HEK293 (cell line): ENCODE data around the gene ZC3H10.

Source experiments
- GLI2 ChIP-seq: fragments of 450-650 bp; formaldehyde crosslinking; IDR thresholded peaks from 2 replicates; pipeline ENCODE4; 2017; ENCODE audit warnings: missing biosample characterization, missing genetic modification characterization, low read depth, borderline replicate concordance
- HOXD13 ChIP-seq: sonication (generic); formaldehyde crosslinking; IDR thresholded peaks from 2 replicates; pipeline ENCODE4 v1.8.0; 2022; ENCODE audit warnings: missing genetic modification reagents, borderline replicate concordance
- MEIS1 ChIP-seq: sonication (generic); formaldehyde crosslinking; IDR thresholded peaks from 2 replicates; pipeline ENCODE4 v1.8.1; 2022; ENCODE audit warnings: missing genetic modification reagents, mild to moderate bottlenecking, borderline replicate concordance
- MZF1 ChIP-seq: fragments of 450-650 bp; formaldehyde crosslinking; IDR thresholded peaks from 2 replicates; pipeline ENCODE4 v1.5.1; 2017; ENCODE audit warnings: missing biosample characterization, missing genetic modification characterization, borderline replicate concordance
- OSR2 ChIP-seq: fragments of 450-650 bp; formaldehyde crosslinking; IDR thresholded peaks from 2 replicates; pipeline ENCODE4 v1.5.1; 2016; ENCODE audit warnings: missing biosample characterization, missing genetic modification characterization
- OVOL3 ChIP-seq: fragments of 450-650 bp; formaldehyde crosslinking; IDR thresholded peaks from 2 replicates; pipeline ENCODE4 v1.5.1; 2016; ENCODE audit warnings: missing biosample characterization, missing genetic modification characterization
- YY1 ChIP-seq: fragments of 450-650 bp; formaldehyde crosslinking; IDR thresholded peaks from 2 replicates; pipeline ENCODE4 v1.5.1; 2018; ENCODE audit warnings: missing biosample characterization, missing genetic modification characterization
- ZEB2 ChIP-seq: fragments of 450-650 bp; formaldehyde crosslinking; IDR thresholded peaks from 2 replicates; pipeline ENCODE4 v1.5.1; 2016; ENCODE audit warnings: missing biosample characterization, missing genetic modification characterization
- ZNF10 ChIP-seq: fragments of 450-650 bp; formaldehyde crosslinking; IDR thresholded peaks from 2 replicates; pipeline ENCODE4 v1.5.1; 2017; ENCODE audit warnings: missing biosample characterization, missing genetic modification characterization
- ZNF121 ChIP-seq: fragments of 450-650 bp; formaldehyde crosslinking; IDR thresholded peaks from 2 replicates; pipeline ENCODE4 v1.5.1; 2016; ENCODE audit warnings: missing biosample characterization, missing genetic modification characterization
- ZNF146 ChIP-seq: fragments of 450-650 bp; formaldehyde crosslinking; IDR thresholded peaks from 2 replicates; pipeline ENCODE4 v1.5.1; 2016; ENCODE audit warnings: missing biosample characterization, missing genetic modification characterization
- ZNF169 ChIP-seq: fragments of 450-650 bp; formaldehyde crosslinking; IDR thresholded peaks from 2 replicates; pipeline ENCODE4 v1.5.1; 2016; ENCODE audit warnings: missing biosample characterization, missing genetic modification characterization
- ZNF211 ChIP-seq: fragments of 450-650 bp; formaldehyde crosslinking; IDR thresholded peaks from 2 replicates; pipeline ENCODE4 v1.5.1; 2016; ENCODE audit warnings: low read depth, missing biosample characterization, missing genetic modification characterization
- ZNF24 ChIP-seq: fragments of 450-650 bp; formaldehyde crosslinking; IDR thresholded peaks from 2 replicates; pipeline ENCODE4 v1.5.1; 2016; ENCODE audit warnings: missing biosample characterization, missing genetic modification characterization
- ZNF521 ChIP-seq: fragments of 450-650 bp; formaldehyde crosslinking; IDR thresholded peaks from 2 replicates; pipeline ENCODE4 v1.5.1; 2017; ENCODE audit warnings: missing biosample characterization, mild to moderate bottlenecking, missing genetic modification characterization
- ZNF529 ChIP-seq: fragments of 450-650 bp; formaldehyde crosslinking; IDR thresholded peaks from 2 replicates; pipeline ENCODE4 v1.5.1; 2017; ENCODE audit warnings: missing genetic modification characterization, missing biosample characterization; ENCODE audit not compliant: insufficient replicate concordance
- ZNF549 ChIP-seq: fragments of 450-650 bp; IDR thresholded peaks from 2 replicates; pipeline ENCODE4 v1.5.1; 2018; ENCODE audit warnings: missing biosample characterization, missing genetic modification characterization, mild to moderate bottlenecking, inconsistent platforms, moderate library complexity
- ZNF561 ChIP-seq: fragments of 450-650 bp; IDR thresholded peaks from 2 replicates; pipeline ENCODE4 v1.5.1; 2018; ENCODE audit warnings: missing biosample characterization, missing genetic modification characterization, borderline replicate concordance
- ZNF585B ChIP-seq: fragments of 450-650 bp; formaldehyde crosslinking; IDR thresholded peaks from 2 replicates; pipeline ENCODE4 v1.5.1; 2016; ENCODE audit warnings: missing biosample characterization, missing genetic modification characterization
- ZNF610 ChIP-seq: fragments of 450-650 bp; formaldehyde crosslinking; IDR thresholded peaks from 2 replicates; pipeline ENCODE4 v1.5.1; 2016; ENCODE audit warnings: missing biosample characterization, missing genetic modification characterization, borderline replicate concordance
- ZNF768 ChIP-seq: fragments of 450-650 bp; formaldehyde crosslinking; IDR thresholded peaks from 2 replicates; pipeline ENCODE4 v1.5.1; 2018; ENCODE audit warnings: missing biosample characterization, mild to moderate bottlenecking, missing genetic modification characterization
- ZNF837 ChIP-seq: fragments of 450-650 bp; formaldehyde crosslinking; IDR thresholded peaks from 2 replicates; pipeline ENCODE4 v1.5.1; 2016; ENCODE audit warnings: missing biosample characterization, missing genetic modification characterization
- TF ChIP-seq, protein P1 (sequence below): fragments of 450-650 bp; formaldehyde crosslinking; IDR thresholded peaks from 2 replicates; pipeline ENCODE4 v1.5.1; 2016; ENCODE audit warnings: missing biosample characterization, missing genetic modification characterization
- TF ChIP-seq, protein P2 (sequence below): sonication (generic); formaldehyde crosslinking; IDR thresholded peaks from 2 replicates; pipeline ENCODE4 v1.8.1; 2022; ENCODE audit warnings: mild to moderate bottlenecking, moderate library complexity, missing genetic modification reagents
- TF ChIP-seq, protein P3 (sequence below): fragments of 450-650 bp; formaldehyde crosslinking; IDR thresholded peaks from 2 replicates; pipeline ENCODE4 v1.5.1; 2016; ENCODE audit warnings: missing biosample characterization, missing genetic modification characterization
- TF ChIP-seq, protein P4 (sequence below): fragments of 450-650 bp; formaldehyde crosslinking; IDR thresholded peaks from 2 replicates; pipeline ENCODE4; 2016; ENCODE audit warnings: missing biosample characterization, missing genetic modification characterization
- TF ChIP-seq, protein P5 (sequence below): fragments of 450-650 bp; IDR thresholded peaks from 2 replicates; pipeline ENCODE4 v1.5.1; 2018; ENCODE audit warnings: missing biosample characterization, missing genetic modification characterization
- TF ChIP-seq, protein P6 (sequence below): fragments of 450-650 bp; formaldehyde crosslinking; IDR thresholded peaks from 2 replicates; pipeline ENCODE4 v1.5.1; 2016; ENCODE audit warnings: missing biosample characterization, missing genetic modification characterization

The ZC3H10 gene

DNA sequence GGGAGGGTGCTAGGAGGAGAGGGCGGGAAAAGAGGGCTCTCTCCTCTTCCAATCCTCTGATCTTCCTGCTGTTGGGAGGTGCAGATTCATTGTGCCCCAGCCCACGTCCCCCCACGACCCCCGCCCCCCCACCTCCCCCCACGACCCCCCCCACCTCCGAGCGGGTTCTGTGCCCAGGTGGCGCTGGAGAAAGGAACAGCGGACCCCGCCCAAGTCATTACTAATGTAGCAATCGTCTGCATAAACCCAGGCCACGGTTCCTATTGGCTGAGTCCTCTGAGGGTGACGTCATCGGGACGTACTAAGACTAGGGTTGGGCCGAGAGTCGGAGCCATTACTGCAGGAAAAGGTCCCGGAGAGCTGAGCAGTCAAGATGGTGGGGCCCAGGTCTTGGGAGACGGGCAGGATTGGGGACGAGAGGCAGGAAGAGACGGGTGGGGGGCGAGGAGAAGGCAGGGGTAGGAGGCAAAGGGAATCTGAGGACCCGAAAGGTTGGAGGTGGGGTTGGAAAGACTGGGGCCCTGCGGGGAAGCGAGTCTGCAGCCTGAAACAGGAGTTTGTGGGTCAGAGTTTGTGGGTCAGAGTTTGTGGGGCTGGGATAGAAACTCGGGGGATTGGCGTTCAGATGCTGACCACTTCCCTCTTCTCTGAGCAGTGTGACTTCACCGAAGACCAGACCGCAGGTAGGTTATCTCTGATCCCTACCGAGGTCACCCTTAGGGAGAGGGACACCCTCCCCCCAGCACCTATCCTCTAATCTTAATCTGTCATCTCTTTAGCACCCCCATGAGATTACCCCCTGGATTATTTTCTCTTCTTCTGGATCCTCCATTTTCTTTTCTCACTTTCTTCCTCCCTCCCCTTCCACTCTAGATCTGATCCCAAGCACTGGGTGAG, 40.2 kb downstream of the ZC3H10 start, which contains the start of gene MYL6 (continued):
- TF ChIP-seq ZNF24 (peak; percentile 86), YY1 (tag by site-specific recombination) (peak; percentile 89), ZNF169 (peak; percentile 63; the same call in 1 of the 2 replicates), ZNF585B (tag by site-specific recombination) (no peak), ZNF10 (tag by site-specific recombination) (no peak; the same call in 1 of the 2 replicates), ZNF211 (tag by site-specific recombination) (no peak), ZNF610 (tag by site-specific recombination) (peak; percentile 61; the same call in 1 of the 2 replicates), ZNF837 (tag by site-specific recombination) (peak; percentile 71; the same call in 1 of the 2 replicates), HOXD13 (no peak), ZEB2 (tag by site-specific recombination) (peak; percentile 60; the same call in 1 of the 2 replicates), GLI2 (tag by site-specific recombination) (no peak), OVOL3 (peak; percentile 62), MEIS1 (CRISPR knock-in tag) (no peak), ZNF121 (peak; percentile 66), MZF1 (tag by site-specific recombination) (0 out of 2 replicates have a peak, but pooled peaks have one; percentile 40), ZNF529 (no peak), ZNF561 (tag by site-specific recombination) (0 out of 2 replicates have a peak, but pooled peaks have one; percentile 0), ZNF549 (tag by site-specific recombination) (no peak), ZNF768 (tag by site-specific recombination) (no peak), ZNF521 (tag by site-specific recombination) (no peak), OSR2 (no peak), ZNF146 (tag by site-specific recombination) (no peak; the same call in none of the 2 replicates)
- TF ChIP-seq, protein P1, sequence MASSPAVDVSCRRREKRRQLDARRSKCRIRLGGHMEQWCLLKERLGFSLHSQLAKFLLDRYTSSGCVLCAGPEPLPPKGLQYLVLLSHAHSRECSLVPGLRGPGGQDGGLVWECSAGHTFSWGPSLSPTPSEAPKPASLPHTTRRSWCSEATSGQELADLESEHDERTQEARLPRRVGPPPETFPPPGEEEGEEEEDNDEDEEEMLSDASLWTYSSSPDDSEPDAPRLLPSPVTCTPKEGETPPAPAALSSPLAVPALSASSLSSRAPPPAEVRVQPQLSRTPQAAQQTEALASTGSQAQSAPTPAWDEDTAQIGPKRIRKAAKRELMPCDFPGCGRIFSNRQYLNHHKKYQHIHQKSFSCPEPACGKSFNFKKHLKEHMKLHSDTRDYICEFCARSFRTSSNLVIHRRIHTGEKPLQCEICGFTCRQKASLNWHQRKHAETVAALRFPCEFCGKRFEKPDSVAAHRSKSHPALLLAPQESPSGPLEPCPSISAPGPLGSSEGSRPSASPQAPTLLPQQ: peak; percentile 98
- TF ChIP-seq, protein P2, sequence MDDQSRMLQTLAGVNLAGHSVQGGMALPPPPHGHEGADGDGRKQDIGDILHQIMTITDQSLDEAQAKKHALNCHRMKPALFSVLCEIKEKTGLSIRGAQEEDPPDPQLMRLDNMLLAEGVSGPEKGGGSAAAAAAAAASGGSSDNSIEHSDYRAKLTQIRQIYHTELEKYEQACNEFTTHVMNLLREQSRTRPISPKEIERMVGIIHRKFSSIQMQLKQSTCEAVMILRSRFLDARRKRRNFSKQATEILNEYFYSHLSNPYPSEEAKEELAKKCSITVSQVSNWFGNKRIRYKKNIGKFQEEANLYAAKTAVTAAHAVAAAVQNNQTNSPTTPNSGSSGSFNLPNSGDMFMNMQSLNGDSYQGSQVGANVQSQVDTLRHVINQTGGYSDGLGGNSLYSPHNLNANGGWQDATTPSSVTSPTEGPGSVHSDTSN: no peak
- TF ChIP-seq, protein P3, sequence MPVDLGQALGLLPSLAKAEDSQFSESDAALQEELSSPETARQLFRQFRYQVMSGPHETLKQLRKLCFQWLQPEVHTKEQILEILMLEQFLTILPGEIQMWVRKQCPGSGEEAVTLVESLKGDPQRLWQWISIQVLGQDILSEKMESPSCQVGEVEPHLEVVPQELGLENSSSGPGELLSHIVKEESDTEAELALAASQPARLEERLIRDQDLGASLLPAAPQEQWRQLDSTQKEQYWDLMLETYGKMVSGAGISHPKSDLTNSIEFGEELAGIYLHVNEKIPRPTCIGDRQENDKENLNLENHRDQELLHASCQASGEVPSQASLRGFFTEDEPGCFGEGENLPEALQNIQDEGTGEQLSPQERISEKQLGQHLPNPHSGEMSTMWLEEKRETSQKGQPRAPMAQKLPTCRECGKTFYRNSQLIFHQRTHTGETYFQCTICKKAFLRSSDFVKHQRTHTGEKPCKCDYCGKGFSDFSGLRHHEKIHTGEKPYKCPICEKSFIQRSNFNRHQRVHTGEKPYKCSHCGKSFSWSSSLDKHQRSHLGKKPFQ (tag by site-specific recombination): peak; percentile 72; the same call in 1 of the 2 replicates
- TF ChIP-seq, protein P4, sequence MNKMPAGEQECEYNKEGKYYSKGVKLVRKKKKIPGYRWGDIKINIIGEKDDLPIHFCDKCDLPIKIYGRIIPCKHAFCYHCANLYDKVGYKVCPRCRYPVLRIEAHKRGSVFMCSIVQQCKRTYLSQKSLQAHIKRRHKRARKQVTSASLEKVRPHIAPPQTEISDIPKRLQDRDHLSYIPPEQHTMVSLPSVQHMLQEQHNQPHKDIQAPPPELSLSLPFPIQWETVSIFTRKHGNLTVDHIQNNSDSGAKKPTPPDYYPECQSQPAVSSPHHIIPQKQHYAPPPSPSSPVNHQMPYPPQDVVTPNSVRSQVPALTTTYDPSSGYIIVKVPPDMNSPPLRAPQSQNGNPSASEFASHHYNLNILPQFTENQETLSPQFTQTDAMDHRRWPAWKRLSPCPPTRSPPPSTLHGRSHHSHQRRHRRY: no peak
- TF ChIP-seq, protein P5, sequence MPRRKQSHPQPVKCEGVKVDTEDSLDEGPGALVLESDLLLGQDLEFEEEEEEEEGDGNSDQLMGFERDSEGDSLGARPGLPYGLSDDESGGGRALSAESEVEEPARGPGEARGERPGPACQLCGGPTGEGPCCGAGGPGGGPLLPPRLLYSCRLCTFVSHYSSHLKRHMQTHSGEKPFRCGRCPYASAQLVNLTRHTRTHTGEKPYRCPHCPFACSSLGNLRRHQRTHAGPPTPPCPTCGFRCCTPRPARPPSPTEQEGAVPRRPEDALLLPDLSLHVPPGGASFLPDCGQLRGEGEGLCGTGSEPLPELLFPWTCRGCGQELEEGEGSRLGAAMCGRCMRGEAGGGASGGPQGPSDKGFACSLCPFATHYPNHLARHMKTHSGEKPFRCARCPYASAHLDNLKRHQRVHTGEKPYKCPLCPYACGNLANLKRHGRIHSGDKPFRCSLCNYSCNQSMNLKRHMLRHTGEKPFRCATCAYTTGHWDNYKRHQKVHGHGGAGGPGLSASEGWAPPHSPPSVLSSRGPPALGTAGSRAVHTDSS (tag by site-specific recombination): no peak; the same call in 1 of the 2 replicates
- TF ChIP-seq, protein P6, sequence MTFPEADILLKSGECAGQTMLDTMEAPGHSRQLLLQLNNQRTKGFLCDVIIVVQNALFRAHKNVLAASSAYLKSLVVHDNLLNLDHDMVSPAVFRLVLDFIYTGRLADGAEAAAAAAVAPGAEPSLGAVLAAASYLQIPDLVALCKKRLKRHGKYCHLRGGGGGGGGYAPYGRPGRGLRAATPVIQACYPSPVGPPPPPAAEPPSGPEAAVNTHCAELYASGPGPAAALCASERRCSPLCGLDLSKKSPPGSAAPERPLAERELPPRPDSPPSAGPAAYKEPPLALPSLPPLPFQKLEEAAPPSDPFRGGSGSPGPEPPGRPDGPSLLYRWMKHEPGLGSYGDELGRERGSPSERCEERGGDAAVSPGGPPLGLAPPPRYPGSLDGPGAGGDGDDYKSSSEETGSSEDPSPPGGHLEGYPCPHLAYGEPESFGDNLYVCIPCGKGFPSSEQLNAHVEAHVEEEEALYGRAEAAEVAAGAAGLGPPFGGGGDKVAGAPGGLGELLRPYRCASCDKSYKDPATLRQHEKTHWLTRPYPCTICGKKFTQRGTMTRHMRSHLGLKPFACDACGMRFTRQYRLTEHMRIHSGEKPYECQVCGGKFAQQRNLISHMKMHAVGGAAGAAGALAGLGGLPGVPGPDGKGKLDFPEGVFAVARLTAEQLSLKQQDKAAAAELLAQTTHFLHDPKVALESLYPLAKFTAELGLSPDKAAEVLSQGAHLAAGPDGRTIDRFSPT: no peak
